GM12874 (cell line): ENCODE data around the gene TMIGD2.

Experiments
- TF ChIP-seq, protein P1 (sequence below): IDR thresholded peaks from 2 replicates; pipeline ENCODE4 v1.5.1; 2011; ENCODE audit warnings: low read depth, mild to moderate bottlenecking, control low read depth, low read length, moderate library complexity; ENCODE audit not compliant: insufficient read depth

The TMIGD2 gene

GRCh38 chr19:4277191-4277696, 24.9 kb downstream of the TMIGD2 start:
- TF ChIP-seq, protein P1, sequence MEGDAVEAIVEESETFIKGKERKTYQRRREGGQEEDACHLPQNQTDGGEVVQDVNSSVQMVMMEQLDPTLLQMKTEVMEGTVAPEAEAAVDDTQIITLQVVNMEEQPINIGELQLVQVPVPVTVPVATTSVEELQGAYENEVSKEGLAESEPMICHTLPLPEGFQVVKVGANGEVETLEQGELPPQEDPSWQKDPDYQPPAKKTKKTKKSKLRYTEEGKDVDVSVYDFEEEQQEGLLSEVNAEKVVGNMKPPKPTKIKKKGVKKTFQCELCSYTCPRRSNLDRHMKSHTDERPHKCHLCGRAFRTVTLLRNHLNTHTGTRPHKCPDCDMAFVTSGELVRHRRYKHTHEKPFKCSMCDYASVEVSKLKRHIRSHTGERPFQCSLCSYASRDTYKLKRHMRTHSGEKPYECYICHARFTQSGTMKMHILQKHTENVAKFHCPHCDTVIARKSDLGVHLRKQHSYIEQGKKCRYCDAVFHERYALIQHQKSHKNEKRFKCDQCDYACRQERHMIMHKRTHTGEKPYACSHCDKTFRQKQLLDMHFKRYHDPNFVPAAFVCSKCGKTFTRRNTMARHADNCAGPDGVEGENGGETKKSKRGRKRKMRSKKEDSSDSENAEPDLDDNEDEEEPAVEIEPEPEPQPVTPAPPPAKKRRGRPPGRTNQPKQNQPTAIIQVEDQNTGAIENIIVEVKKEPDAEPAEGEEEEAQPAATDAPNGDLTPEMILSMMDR, result no peak

DNA sequence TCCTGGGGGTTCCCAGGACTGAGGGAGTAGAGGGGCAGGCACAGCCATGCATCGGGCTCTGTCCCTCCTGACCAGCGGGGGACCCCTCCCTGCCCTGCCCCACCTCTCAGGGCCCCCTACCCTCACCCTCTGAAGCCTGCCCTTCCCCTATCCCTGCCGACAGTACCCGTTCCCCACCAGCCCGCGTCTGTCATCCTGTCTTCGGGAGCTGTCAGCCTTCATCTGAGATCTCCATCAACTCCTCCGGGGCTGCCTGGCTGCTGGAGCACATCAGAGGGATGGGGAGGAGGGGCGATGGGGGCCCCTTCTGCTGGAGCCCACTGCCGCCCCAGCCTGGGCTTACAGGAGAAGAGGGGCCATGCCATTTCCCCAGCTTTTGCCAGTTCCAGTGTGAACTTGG, 29.3 kb downstream of the TMIGD2 start:
- TF ChIP-seq, protein P1, result no peak

DNA sequence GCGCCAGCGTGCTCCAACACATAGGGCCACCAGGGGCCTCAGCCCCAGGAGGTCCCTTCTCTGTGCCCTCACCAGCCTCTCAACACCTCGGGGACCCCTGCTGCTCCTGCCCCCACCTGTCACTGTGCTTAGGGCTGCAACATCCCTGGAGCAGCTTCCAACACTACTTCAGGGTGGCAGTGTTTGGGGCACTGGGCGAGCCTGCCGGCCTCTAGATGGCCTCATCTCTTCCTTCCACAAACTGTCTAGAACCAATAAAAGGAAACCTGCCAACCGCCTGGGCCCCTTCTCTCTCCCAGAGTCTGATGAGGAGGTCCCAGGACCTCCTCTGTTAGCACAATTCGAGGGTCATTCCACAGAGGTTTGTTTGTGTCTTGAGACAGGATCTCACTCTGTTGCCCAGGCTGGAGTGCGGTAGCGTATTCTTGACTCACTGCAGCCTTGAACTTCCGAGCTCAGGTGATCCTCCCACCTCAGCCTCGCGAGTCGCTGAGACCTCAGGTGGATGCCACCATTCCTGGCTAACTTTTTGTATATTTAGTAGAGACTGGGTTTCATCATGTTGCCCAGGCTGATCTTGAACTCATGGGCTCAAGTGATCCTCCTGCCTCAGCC, 33.3 kb downstream of the TMIGD2 start:
- TF ChIP-seq, protein P1, result no peak

DNA sequence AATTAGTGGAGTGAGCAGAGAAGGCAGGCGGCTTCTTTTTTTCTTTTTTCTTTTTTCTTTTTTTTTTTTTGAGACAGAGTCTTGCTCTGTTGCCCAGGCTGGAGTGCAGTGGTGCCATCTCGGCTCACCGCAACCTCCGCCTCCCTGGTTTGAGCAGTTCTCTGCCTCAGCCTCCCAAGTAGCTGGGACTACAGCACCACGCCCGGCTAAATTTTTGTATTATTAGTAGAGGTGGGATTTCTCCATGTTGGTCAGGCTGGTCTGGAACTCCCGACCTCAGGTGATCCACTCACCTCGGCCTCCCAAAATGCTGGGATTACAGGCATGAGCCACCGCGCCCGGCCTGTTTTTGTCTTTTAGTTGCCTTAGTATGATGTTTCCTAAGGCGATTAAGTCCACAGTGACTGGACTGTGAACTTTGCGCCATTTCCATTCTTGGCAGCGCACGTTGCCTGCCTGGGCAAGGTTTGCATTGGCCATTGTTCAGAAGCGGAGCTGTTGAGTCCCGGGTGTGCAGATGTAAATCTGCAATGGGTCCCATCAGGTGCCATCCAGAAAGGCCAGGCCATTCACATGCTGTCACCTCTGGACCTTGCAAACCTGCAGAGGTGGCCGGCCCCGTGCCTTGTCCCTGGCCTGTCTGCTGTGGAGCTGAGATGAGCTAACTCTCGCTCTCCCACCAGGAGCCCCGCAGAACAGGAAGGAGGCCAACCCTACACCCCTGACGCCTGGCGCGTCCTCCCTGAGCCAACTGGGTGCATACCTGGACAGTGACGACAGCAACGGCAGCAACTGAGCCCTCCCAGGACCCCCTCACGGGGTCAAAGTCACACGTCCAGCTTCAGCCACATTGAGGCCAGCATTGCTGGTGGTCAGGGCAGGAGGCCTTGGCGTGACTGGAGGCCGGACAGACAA, 34.0 kb downstream of the TMIGD2 start:
- TF ChIP-seq, protein P1, result no peak

DNA sequence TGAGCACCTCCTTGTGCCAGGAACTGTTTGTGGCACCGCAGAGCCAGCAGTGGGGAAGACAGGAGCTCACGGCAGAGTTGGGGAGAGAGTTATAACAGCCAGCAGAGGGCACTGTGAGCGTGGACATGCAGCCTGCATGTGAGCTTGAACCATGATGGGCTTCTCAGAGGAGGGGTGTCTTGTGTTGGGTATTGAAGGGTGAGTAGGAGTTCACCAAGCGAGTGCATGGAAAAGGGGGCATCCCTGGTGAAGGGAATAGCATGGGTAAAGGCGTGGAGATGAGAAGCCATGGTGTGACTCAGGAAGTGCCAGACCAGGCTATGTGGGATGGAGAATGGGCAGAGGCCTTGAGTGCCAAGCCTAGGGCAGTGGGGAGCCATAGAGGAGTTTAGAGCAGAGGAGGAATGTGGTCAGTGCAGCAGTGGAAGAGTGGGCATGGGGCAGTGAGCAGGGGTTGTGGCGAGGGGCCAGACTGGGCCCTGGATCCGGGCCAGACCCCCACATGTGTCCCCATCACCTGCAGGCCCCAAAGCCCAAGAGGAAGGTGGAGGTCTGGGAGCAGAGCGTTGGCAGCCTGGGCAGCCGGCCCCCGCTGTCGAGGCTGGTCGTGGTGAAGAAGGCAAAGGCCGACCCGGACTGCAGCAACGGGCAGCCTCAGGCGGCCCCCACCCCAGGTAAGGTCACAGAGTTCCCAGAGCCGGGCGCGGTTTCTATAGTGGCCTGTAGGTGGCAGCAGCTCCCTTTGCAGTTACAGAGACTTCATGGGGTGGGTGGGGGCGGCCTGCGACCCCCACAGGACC, 34.9 kb downstream of the TMIGD2 start:
- TF ChIP-seq, protein P1, result peak; percentile 77

- TF ChIP-seq, protein P1, result no peak
These were observed 35.8 kb downstream of the TMIGD2 start for GRCh38 chr19:4266253-4267000.
